HepG2 (cell line): ENCODE measurements around the gene CCDC158.

Source experiments
- CCDC6 ChIP-seq: sonication (generic); formaldehyde crosslinking; IDR thresholded peaks from 2 replicates; pipeline ENCODE4 v1.8.1; 2022; ENCODE audit warnings: mild to moderate bottlenecking, missing genetic modification reagents, moderate library complexity
- ETV6 ChIP-seq: sonication (generic); formaldehyde crosslinking; conservative IDR thresholded peaks from 2 replicates; pipeline ENCODE4 v1.4.0; 2020; ENCODE audit warnings: missing genetic modification reagents
- EZH2 ChIP-seq: conservative IDR thresholded peaks from 2 replicates; pipeline ENCODE4 v1.6.1; 2012; ENCODE audit warnings: mild to moderate bottlenecking, low read depth, low read length, moderate library complexity
- MXI1 ChIP-seq: IDR thresholded peaks from 3 replicates; pipeline ENCODE4 v1.6.1; 2012; ENCODE audit warnings: low read depth, low read length, inconsistent platforms, borderline replicate concordance
- NCOA1 ChIP-seq: sonication (generic); formaldehyde crosslinking; IDR thresholded peaks from 2 replicates; pipeline ENCODE4 v1.9.0; 2021; ENCODE audit warnings: missing genetic modification reagents
- POLR2AphosphoS5 ChIP-seq: IDR thresholded peaks from 2 replicates; pipeline ENCODE4 v1.6.1; 2012; ENCODE audit warnings: low read depth, low read length
- RBFOX2 ChIP-seq: fragments of 200-400 bp; formaldehyde crosslinking; IDR thresholded peaks from 2 replicates; pipeline ENCODE4 v1.6.1; 2017; ENCODE audit warnings: low read depth, mild to moderate bottlenecking, low read length
- TAF1 ChIP-seq: sonication (generic); formaldehyde crosslinking; IDR thresholded peaks from 2 replicates; pipeline ENCODE4 v1.4.0; 2020; ENCODE audit warnings: missing genetic modification reagents
- ZBTB42 ChIP-seq: sonication (generic); formaldehyde crosslinking; IDR thresholded peaks from 2 replicates; pipeline ENCODE4 v1.5.0; 2020; ENCODE audit warnings: mild to moderate bottlenecking, missing genetic modification reagents
- ZNF138 ChIP-seq: sonication (generic); formaldehyde crosslinking; IDR thresholded peaks from 2 replicates; pipeline ENCODE4 v1.5.0; 2020; ENCODE audit warnings: mild to moderate bottlenecking, low read depth, missing genetic modification reagents
- ZNF543 ChIP-seq: sonication (generic); formaldehyde crosslinking; IDR thresholded peaks from 2 replicates; pipeline ENCODE4 v1.4.0; 2020; ENCODE audit warnings: mild to moderate bottlenecking, missing genetic modification reagents
- TF ChIP-seq, protein P1 (sequence below): sonication (generic); formaldehyde crosslinking; IDR thresholded peaks from 2 replicates; pipeline ENCODE4 v1.8.1; 2022; ENCODE audit warnings: mild to moderate bottlenecking, missing genetic modification reagents
- TF ChIP-seq, protein P2 (sequence below): sonication (generic); formaldehyde crosslinking; IDR thresholded peaks from 2 replicates; pipeline ENCODE4 v1.5.0; 2020; ENCODE audit warnings: mild to moderate bottlenecking, missing genetic modification reagents, moderate library complexity

DNA sequence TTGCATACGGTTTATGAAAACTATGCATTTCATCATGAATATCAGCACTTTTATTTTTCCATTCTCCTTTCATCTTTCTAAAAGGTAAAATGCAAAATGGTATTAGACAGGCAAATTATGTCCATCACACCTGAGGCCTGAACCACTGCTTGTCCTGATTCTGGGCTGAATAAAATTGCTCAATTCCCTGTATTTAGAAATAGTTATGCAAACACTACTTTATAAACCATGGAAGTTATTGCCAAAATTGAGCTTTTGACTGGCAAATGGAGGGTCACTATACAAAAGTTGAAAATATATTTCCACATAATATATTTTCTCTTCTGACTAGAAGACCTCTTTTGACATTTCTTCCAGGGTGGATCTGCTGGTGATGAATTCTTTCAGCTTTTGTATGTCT, 148.4 kb downstream of the CCDC158 start:
- TF ChIP-seq, protein P1, sequence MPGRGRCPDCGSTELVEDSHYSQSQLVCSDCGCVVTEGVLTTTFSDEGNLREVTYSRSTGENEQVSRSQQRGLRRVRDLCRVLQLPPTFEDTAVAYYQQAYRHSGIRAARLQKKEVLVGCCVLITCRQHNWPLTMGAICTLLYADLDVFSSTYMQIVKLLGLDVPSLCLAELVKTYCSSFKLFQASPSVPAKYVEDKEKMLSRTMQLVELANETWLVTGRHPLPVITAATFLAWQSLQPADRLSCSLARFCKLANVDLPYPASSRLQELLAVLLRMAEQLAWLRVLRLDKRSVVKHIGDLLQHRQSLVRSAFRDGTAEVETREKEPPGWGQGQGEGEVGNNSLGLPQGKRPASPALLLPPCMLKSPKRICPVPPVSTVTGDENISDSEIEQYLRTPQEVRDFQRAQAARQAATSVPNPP (CRISPR knock-in tag): no peak
- TF ChIP-seq ZNF138 (CRISPR knock-in tag) (no peak), CCDC6 (CRISPR knock-in tag) (no peak), ZBTB42 (no peak), MXI1 (no peak), NCOA1 (no peak), POLR2AphosphoS5 (no peak), EZH2 (no peak), RBFOX2 (no peak), ETV6 (CRISPR knock-in tag) (no peak), ZNF543 (no peak), TAF1 (CRISPR knock-in tag) (no peak)
- TF ChIP-seq, protein P2, sequence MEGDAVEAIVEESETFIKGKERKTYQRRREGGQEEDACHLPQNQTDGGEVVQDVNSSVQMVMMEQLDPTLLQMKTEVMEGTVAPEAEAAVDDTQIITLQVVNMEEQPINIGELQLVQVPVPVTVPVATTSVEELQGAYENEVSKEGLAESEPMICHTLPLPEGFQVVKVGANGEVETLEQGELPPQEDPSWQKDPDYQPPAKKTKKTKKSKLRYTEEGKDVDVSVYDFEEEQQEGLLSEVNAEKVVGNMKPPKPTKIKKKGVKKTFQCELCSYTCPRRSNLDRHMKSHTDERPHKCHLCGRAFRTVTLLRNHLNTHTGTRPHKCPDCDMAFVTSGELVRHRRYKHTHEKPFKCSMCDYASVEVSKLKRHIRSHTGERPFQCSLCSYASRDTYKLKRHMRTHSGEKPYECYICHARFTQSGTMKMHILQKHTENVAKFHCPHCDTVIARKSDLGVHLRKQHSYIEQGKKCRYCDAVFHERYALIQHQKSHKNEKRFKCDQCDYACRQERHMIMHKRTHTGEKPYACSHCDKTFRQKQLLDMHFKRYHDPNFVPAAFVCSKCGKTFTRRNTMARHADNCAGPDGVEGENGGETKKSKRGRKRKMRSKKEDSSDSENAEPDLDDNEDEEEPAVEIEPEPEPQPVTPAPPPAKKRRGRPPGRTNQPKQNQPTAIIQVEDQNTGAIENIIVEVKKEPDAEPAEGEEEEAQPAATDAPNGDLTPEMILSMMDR: no peak
